ENCODE results near the gene CAVIN2. TPM values are rescaled to one million over a fixed set of nuclear protein-coding genes. Genes with fewer than 3 reads are reported as not detected.

CAVIN2 gene, protein sequence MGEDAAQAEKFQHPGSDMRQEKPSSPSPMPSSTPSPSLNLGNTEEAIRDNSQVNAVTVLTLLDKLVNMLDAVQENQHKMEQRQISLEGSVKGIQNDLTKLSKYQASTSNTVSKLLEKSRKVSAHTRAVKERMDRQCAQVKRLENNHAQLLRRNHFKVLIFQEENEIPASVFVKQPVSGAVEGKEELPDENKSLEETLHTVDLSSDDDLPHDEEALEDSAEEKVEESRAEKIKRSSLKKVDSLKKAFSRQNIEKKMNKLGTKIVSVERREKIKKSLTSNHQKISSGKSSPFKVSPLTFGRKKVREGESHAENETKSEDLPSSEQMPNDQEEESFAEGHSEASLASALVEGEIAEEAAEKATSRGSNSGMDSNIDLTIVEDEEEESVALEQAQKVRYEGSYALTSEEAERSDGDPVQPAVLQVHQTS
- total RNA-seq (2021): 2.3 and 2.5 TPM in 2 replicates
- percentile 39 among the genes with signal in this experiment for Bru-seq, nascent RNA
- BruChase-seq, experiment 1, labeled RNA remaining after a 2-hour chase: percentile 50 among the genes with signal in this experiment
- BruChase-seq, experiment 2, labeled RNA remaining after a 6-hour chase: percentile 43 among the genes with signal in this experiment
- long read RNA-seq, transcript CAVIN2-201 (2 exons, 3,229 nt): major isoform, 7 of 7 reads
- long read RNA-seq, partial matches to known transcripts: 0 of 7 reads
- long read RNA-seq, other reads (novel, unspliced or antisense): 0 of 7 reads

GRCh38 chr2:191846515-191847476 lies at the start of gene CAVIN2:
Gene CAVIN2 (minus strand): TSS chr2:191847088. CDS start chr2:191846925, 163 bp downstream.
- ChIA-PET POLR2A (ENCODE audit: unreplicated experiment) (interaction anchor here (0.6 kb wide), 2 partner anchors 167 to 209 kb away, joined by 3 read pairs; no protein-coding TSS in a partner anchor), CTCF (no interaction called here)
- intact Hi-C loops (cut with micrococcal nuclease; ENCODE audit: unreplicated experiment): no loop called here
- Histone ChIP-seq H3K27ac (no peak within 1 kb of the TSS), H3K4me3 (no peak within 1 kb of the TSS), H3K9me3 (ENCODE audit: insufficient read depth, low read depth) (no peaks in the 10 kb centered on the region), H3F3A (ENCODE audit: insufficient read depth, low read depth) (no peaks in the 10 kb centered on the region), H3K79me2 (ENCODE audit: low read depth) (no peaks in the 10 kb centered on the region), H2AFZ (no peak within 1 kb of the TSS), H3K4me1 (replicated peaks; ENCODE audit: insufficient read depth) (no peaks in the 10 kb centered on the region), H3K9me2 (ENCODE audit: insufficient read depth) (no peaks in the 10 kb centered on the region), H4K20me1 (ENCODE audit: insufficient read depth) (no peaks in the 10 kb centered on the region), H3K36me3 (ENCODE audit: low read depth) (no peaks in the 10 kb centered on the region), H3K4me2 (no peak within 1 kb of the TSS), H3K27me3 (ENCODE audit: insufficient read depth, low read depth) (no peaks in the 10 kb centered on the region)
- BruUV-seq (replicated peaks): no TSS peak
- TF ChIP-seq EZH2 (IDR thresholded peaks at IDR 0.05; ENCODE audit: low read depth) (no peak), CTCF (conservative IDR thresholded peaks at IDR 0.05) (no peak)
- DNase-seq: peak in 1 of 2 experiments; percentile 42

DNA sequence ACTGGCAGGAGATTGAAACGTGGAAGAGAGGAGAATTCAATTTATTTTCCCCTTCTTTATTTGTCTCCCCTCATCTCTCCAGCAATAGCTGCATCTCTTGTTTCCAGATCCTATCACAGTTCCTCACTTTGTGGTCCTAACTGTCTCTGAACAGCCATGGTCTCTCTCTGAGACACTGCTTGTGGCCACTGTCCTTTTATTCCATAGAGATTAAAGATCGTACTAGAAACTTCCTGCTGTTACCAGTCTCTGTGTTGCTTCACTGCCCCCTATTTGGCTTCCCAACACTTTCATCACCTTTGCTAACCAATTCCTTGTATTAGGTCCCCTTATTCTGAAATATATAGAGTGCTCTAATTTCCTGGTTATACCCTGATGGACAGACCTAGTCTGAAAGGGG lies 48.9 kb upstream of the CAVIN2 start:
- no TSS peak for BruUV-seq (replicated peaks)
- Histone ChIP-seq H3K9me3 (ENCODE audit: insufficient read depth, low read depth) (peaks cover 7% of the 10 kb centered on the region; the same call in 1 of the 2 replicates), H3F3A (ENCODE audit: insufficient read depth, low read depth) (peaks cover 17% of the 10 kb centered on the region; the same call in 1 of the 2 replicates), H3K36me3 (ENCODE audit: low read depth) (no peaks in the 10 kb centered on the region), H3K9me2 (ENCODE audit: insufficient read depth) (no peaks in the 10 kb centered on the region), H3K27ac (no peak overlapping the region), H4K20me1 (ENCODE audit: insufficient read depth) (no peaks in the 10 kb centered on the region), H3K4me1 (replicated peaks; ENCODE audit: insufficient read depth) (peaks cover 22% of the 10 kb centered on the region), H2AFZ (no peak overlapping the region), H3K79me2 (ENCODE audit: low read depth) (no peaks in the 10 kb centered on the region), H3K4me3 (no peak overlapping the region), H3K4me2 (no peak overlapping the region), H3K27me3 (ENCODE audit: insufficient read depth, low read depth) (no peaks in the 10 kb centered on the region)
- intact Hi-C loops (cut with micrococcal nuclease; ENCODE audit: unreplicated experiment): no loop called here
- TF ChIP-seq EZH2 (IDR thresholded peaks at IDR 0.05; ENCODE audit: low read depth) (no peak), CTCF (conservative IDR thresholded peaks at IDR 0.05) (no peak)
- ChIA-PET POLR2A (ENCODE audit: unreplicated experiment) (no interaction called here), CTCF (no interaction called here)
- no peak for DNase-seq

GRCh38 chr2:191895195-191895594 lies 48.3 kb upstream of the CAVIN2 start:
- H2AFZ ChIP-seq: no peak overlapping the region
- peak overlapping the region; percentile 31; the same call in 1 of the 2 replicates for H3K27ac ChIP-seq
- no peak for DNase-seq
- no peak for TF ChIP-seq EZH2 (IDR thresholded peaks at IDR 0.05; ENCODE audit: low read depth)
- no peak for TF ChIP-seq CTCF (conservative IDR thresholded peaks at IDR 0.05)
- no peaks in the 10 kb centered on the region for H3K9me2 ChIP-seq (ENCODE audit: insufficient read depth)
- CTCF ChIA-PET: no interaction called here
- BruUV-seq (replicated peaks): no TSS peak
- H3K9me3 ChIP-seq (ENCODE audit: insufficient read depth, low read depth): peaks cover 7% of the 10 kb centered on the region; the same call in 1 of the 2 replicates
- no peaks in the 10 kb centered on the region for H4K20me1 ChIP-seq (ENCODE audit: insufficient read depth)
- no peaks in the 10 kb centered on the region for H3K27me3 ChIP-seq (ENCODE audit: insufficient read depth, low read depth)
- H3K4me2 ChIP-seq: 0 out of 2 replicates have a peak overlapping the region, but pooled peaks have one; percentile 3
- no peak overlapping the region for H3K4me3 ChIP-seq
- H3K4me1 ChIP-seq (replicated peaks; ENCODE audit: insufficient read depth): peaks cover 22% of the 10 kb centered on the region
- H3K36me3 ChIP-seq (ENCODE audit: low read depth): no peaks in the 10 kb centered on the region
- H3K79me2 ChIP-seq (ENCODE audit: low read depth): no peaks in the 10 kb centered on the region
- peaks cover 17% of the 10 kb centered on the region; the same call in 1 of the 2 replicates for H3F3A ChIP-seq (ENCODE audit: insufficient read depth, low read depth)
- POLR2A ChIA-PET (ENCODE audit: unreplicated experiment): no interaction called here
- intact Hi-C loops (cut with micrococcal nuclease; ENCODE audit: unreplicated experiment): no loop called here

All from PC-9 (cell line).